H1 (cell line): ENCODE results near the gene RMND5A.

Experiments used
- ATF2 ChIP-seq: IDR thresholded peaks from 2 replicates; pipeline ENCODE4 v1.6.1; 2012; ENCODE audit warnings: low read length, inconsistent platforms
- CTCF ChIP-seq, 3 experiments: IDR thresholded peaks; 1 replicate in 2 of 3; 2 replicates in 1 of 3; pipeline versions ENCODE4 v1.5.1 to v1.6.1; 2011; ENCODE audit warnings: low read length in 3 of 3, mild to moderate bottlenecking in 3 of 3, inconsistent platforms in 2 of 3, low read depth in 1 of 3, moderate library complexity in 1 of 3; ENCODE audit not compliant: insufficient read depth in 1 of 3; ENCODE audit errors: control extremely low read depth in 1 of 3
- MAFK ChIP-seq: IDR thresholded peaks from 2 replicates; pipeline ENCODE4 v1.6.1; 2012; ENCODE audit warnings: low read depth, mild to moderate bottlenecking, improper control_type of control experiment, low read length
- POLR2AphosphoS5 ChIP-seq: IDR thresholded peaks from 2 replicates; pipeline ENCODE4 v1.6.1; 2011; ENCODE audit warnings: low read depth, low read length
- RNF2 ChIP-seq: fragments of 200-900, 300-1000 bp; sonication (generic); IDR thresholded peaks from 2 replicates; pipeline ENCODE4 v1.7.1; 2016; ENCODE audit warnings: borderline replicate concordance, low read depth, mild to moderate bottlenecking, antibody characterized with exemption, low read length; ENCODE audit not compliant: poor library complexity, severe bottlenecking; ENCODE audit errors: missing control alignments
- SAP30 ChIP-seq: fragments of 300-600 bp; sonication (generic); IDR thresholded peaks from 2 replicates; pipeline ENCODE4 v1.7.1; 2012; ENCODE audit warnings: low read length, moderate library complexity, mild to moderate bottlenecking, inconsistent platforms; ENCODE audit not compliant: insufficient read depth, insufficient replicate concordance
- TAF1 ChIP-seq: IDR thresholded peaks from 2 replicates; pipeline ENCODE4 v1.6.1; 2011; ENCODE audit warnings: mild to moderate bottlenecking, low read depth, low read length

- no peak for TF ChIP-seq CTCF (IDR thresholded peaks at IDR 0.05; ENCODE audit: control extremely low read depth in 1 of 3, insufficient read depth in 1 of 3, low read depth in 1 of 3, low read length in 3 of 3)
- no peak for TF ChIP-seq MAFK
- no peak for TF ChIP-seq RNF2
- TF ChIP-seq ATF2: no peak
- TF ChIP-seq SAP30: no peak
- TF ChIP-seq TAF1: no peak
- no peak for TF ChIP-seq POLR2AphosphoS5
Measured at GRCh38 chr2:86778957-86779356, 58.9 kb downstream of the RMND5A start.
